ENCODE measurements around the gene DENND2C. TPM values are rescaled to one million over a fixed set of nuclear protein-coding genes. Genes with fewer than 3 reads are reported as not detected.

DENND2C gene
- total RNA-seq, 1 experiment from 2014 or later, result 3.6 TPM

GRCh38 chr1:114609826-114610225 is 60.0 kb downstream of the DENND2C start:
- no CpG with 5 or more reads among the region's 2 CpGs for WGBS (ENCODE audit: extremely low coverage, insufficient read length, low lambda C conversion rate)
- TF ChIP-seq CTCF (conservative IDR thresholded peaks at IDR 0.05), result no peak
- no peak overlapping the region for H3K14ac ChIP-seq (ENCODE audit: insufficient read depth, low read length)
- Mint-ChIP-seq H3K9me3 (no peaks in the 10 kb centered on the region), H3K27me3 (ENCODE audit: low read depth) (no peaks in the 10 kb centered on the region), H3K27ac (no peak overlapping the region), H3K4me3 (no peak overlapping the region), H3K36me3 (ENCODE audit: insufficient read depth in 1 of 3, low read depth in 3 of 3) (no peaks in the 10 kb centered on the region), H3K4me1 (no peaks in the 10 kb centered on the region)
- H2BK20ac ChIP-seq (ENCODE audit: low read depth, low read length, poor library complexity, severe bottlenecking), result no peak overlapping the region
- H3K79me1 ChIP-seq (ENCODE audit: insufficient read depth, low read depth, low read length, poor library complexity, severe bottlenecking), result no peaks in the 10 kb centered on the region
- H4K5ac ChIP-seq (ENCODE audit: insufficient read length, low read depth, low read length), result no peak overlapping the region
- no peak overlapping the region for H3K9ac ChIP-seq (ENCODE audit: extremely low read depth, insufficient read length, low read length)
- H2BK12ac ChIP-seq (ENCODE audit: insufficient read length, low read depth, low read length), result no peak overlapping the region
- H4K20me1 ChIP-seq (ENCODE audit: control insufficient read depth, insufficient read depth, insufficient read length), result no peaks in the 10 kb centered on the region
- H3K23me2 ChIP-seq (ENCODE audit: insufficient read length, low read depth, low read length, poor library complexity, severe bottlenecking), result peaks cover 3% of the 10 kb centered on the region
- no peaks in the 10 kb centered on the region for H3K9me3 ChIP-seq (ENCODE audit: control insufficient read depth, low read depth, low read length)
- H2AK5ac ChIP-seq (ENCODE audit: insufficient read length, low read length), result no peak overlapping the region
- H3K4me1 ChIP-seq (ENCODE audit: insufficient read depth, low read length), result no peaks in the 10 kb centered on the region
- no peak overlapping the region for H2BK120ac ChIP-seq (ENCODE audit: low read depth, low read length, poor library complexity, severe bottlenecking)
- no peak overlapping the region for H2BK15ac ChIP-seq (ENCODE audit: low read depth, low read length)
- no peak overlapping the region for H4K91ac ChIP-seq (ENCODE audit: insufficient read length, low read depth, low read length)
- no peak overlapping the region for H3K18ac ChIP-seq (ENCODE audit: insufficient read length, low read depth, low read length)
- no peak overlapping the region for H4K8ac ChIP-seq (replicated peaks; ENCODE audit: insufficient read length, low read depth, low read length)
- H3K27me3 ChIP-seq (ENCODE audit: insufficient read depth, low read length), result no peaks in the 10 kb centered on the region
- no peak overlapping the region for H3T11ph ChIP-seq (ENCODE audit: low read length)
- no peak overlapping the region for H3K27ac ChIP-seq (ENCODE audit: insufficient read length, low read depth, low read length)
- DNase-seq, result no peak
- H2BK5ac ChIP-seq (ENCODE audit: insufficient read length, low read length), result no peak overlapping the region
- no peaks in the 10 kb centered on the region for H3K79me2 ChIP-seq (ENCODE audit: insufficient read depth, low read length)
- H3K56ac ChIP-seq (ENCODE audit: insufficient read length, low read depth, low read length), result no peak overlapping the region
- no peak overlapping the region for H3K23ac ChIP-seq (ENCODE audit: insufficient read length, low read depth, low read length)
- no peak overlapping the region for H3K4me2 ChIP-seq (ENCODE audit: insufficient read depth, insufficient read length, low read length)
- H2AFZ ChIP-seq (ENCODE audit: low read length), result no peak overlapping the region
- no peak overlapping the region for H3K4ac ChIP-seq (ENCODE audit: low read depth, low read length)
